Measurements from ENCODE around the gene GAB2. TPM values are rescaled to one million over a fixed set of nuclear protein-coding genes. Genes with fewer than 3 reads are reported as not detected.

GAB2 gene
- total RNA-seq, 4 donors from 2014 or later: 26.3 to 84.8 (median 26.6) TPM

DNA sequence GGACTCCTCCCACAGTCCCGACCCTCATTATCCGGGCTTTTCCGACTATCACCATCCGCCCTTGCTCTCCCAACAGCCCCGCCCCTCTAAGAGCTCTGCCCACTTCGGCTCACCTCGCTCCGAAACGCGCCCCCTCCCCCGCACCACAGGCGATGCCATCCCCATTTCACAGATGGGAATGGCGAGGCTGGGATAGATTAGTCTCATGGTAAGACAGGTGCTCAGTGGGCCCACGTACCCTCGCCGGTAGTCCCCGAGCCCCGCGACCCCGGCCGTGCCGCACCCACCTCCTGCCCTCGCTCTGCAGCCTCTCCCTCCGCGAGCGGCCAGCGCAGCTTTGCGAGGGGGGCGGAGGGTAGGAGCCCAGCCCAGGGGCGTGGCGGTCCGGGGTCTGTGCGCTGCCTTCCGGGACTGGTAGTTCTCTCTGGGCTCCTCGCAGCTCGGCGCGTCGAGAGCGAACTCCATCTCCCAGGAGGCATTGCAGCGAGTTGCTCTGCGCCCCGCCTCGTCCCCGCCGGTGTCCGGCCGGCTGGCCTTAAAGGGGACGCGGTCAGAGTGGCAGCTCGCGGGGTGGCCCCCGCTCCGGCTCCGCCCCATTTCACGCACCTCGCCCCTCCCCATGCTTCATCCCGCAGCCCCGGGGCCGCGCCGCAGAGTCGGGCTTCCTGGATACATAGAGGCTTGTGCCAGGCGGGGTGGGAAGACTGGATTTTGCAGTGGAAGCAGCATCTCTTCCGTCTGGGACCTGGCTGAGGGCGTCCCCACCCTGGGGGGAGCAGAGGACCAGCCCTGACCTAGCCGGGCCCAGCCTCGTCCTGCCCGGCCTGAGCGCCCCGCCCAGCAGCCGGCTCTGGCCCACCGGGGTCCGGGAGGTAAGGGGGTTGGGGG, 229.1 kb downstream of the GAB2 start, which contains the start of the genes KCTD21 and USP35:
KCTD21 (minus strand) TSS at position 341 of the 888 bp plus-strand sequence. CDS start 14,072 bp downstream, outside the sequence.
USP35 (plus strand) TSS at position 634 of the 888 bp plus-strand sequence. CDS start 7,327 bp downstream, outside the sequence.
- Histone ChIP-seq H3K4me1 (peaks cover 0 to 62% (median 20%) of the 10 kb centered on the region in 3 donors), H3K27me3 (no peaks in the 10 kb centered on the region)
- WGBS, 2 donors (ENCODE audit: low coverage in 1 of 2): 0% methylated on average over 2 to 4 of the region's 74 CpGs

DNA sequence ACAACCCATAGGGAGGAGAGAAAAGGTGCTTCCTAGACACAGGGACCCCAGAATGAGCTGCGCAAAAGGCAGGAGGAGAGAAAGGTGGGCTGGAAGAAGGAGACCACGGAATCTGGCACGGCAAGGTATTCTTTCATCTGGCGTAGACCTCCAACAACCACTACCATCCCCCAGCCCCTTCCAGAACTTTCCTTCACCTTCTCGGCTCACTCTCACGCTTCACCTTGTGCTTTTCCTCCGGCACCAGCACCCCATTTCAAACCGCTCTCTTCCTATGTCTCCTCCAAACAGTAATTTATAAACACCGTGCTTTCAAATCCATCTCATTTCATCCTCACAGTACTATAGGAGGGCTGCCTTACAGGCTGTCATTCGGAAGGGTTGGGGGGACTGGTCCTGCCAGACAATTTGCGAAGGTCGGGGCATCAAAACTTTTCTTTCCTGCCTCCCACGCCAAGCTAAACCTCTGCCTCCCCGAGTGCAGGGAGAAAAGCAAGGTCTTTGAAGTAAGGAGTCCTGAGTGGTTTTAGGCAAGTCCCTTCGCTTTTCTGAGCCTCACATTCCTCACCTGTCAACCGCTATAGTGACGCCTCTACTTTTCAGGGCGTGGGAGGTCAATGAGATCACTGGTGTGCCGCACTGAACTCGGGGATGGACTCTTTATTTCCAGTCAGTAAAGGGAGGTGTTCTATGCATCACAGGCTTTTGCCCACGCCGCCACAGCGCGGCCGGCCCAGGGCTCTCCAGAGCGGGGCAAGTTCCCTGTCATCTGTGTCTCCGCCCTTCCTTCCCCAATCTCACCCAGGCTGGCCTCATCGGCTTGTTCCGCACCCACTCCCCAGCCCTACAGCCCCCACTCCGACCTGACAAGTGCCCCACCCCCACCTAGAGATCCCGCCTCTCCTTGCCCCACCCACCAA, 230.0 kb downstream of the GAB2 start:
- Histone ChIP-seq H3K36me3 (no peaks in the 10 kb centered on the region), H3K27ac (peak overlapping the region; percentile 16 to 95 (median 90)), H3K4me3 (peak overlapping the region; percentile 70 to 83), H3K9me3 (no peaks in the 10 kb centered on the region), H3K4me1 (peaks cover 0 to 53% (median 17%) of the 10 kb centered on the region in 3 donors), H3K27me3 (no peaks in the 10 kb centered on the region)
- peak; percentile 29 for ATAC-seq
- 5 to 30% methylated on average over 10 to 16 of the region's 31 CpGs for WGBS, 2 donors (ENCODE audit: low coverage in 1 of 2)
- no peak for TF ChIP-seq EP300 (IDR thresholded peaks at IDR 0.05)
- TF ChIP-seq POLR2AphosphoS5 (IDR thresholded peaks at IDR 0.05): no peak
- TF ChIP-seq CTCF (IDR thresholded peaks at IDR 0.05): peak in 1 of 4 experiments; percentile 8
- TF ChIP-seq POLR2A (IDR thresholded peaks at IDR 0.05): no peak

More for the DNA sequence above, 229.1 kb downstream of the GAB2 start, which contains the start of the genes KCTD21 and USP35:
- H3K4me3 ChIP-seq: peak within 1 kb of the TSS; percentile 70 to 83
- peak within 1 kb of the TSS; percentile 16 to 95 (median 90) for H3K27ac ChIP-seq
- ATAC-seq: peak; percentile 97
- no peaks in the 10 kb centered on the region for H3K36me3 ChIP-seq
- H3K9me3 ChIP-seq: no peaks in the 10 kb centered on the region
- no peak for TF ChIP-seq CTCF (IDR thresholded peaks at IDR 0.05)
- TF ChIP-seq POLR2A (IDR thresholded peaks at IDR 0.05): peak; percentile 63 to 64
- no peak for TF ChIP-seq EP300 (IDR thresholded peaks at IDR 0.05)
- TF ChIP-seq POLR2AphosphoS5 (IDR thresholded peaks at IDR 0.05): peak; percentile 74

DNA sequence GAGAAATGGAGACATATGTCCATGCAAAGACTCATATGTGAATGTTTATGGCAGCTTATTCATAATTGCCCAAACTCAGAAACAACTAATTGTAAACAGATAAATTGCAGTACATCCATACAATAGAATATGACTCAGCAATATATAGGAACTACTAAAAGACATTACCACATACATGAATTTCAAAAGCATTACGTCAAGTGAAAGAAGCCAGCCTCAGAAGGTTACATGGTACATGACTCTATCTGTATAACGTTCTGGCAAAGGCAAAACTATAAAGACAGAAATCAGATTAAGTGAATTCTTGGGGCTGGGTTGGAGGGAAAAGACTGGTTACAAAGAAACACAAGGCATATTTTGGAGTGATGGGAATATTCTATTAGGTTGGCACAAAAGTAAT, 236.4 kb downstream of the GAB2 start:
- WGBS, 2 donors (ENCODE audit: low coverage in 1 of 2): 52 to 83% methylated on average over 2 of the region's 2 CpGs
- no peak overlapping the region for H3K4me3 ChIP-seq
- ATAC-seq: no peak
- no peak overlapping the region for H3K27ac ChIP-seq
- no peaks in the 10 kb centered on the region for H3K27me3 ChIP-seq
- no peaks in the 10 kb centered on the region for H3K9me3 ChIP-seq
- TF ChIP-seq POLR2AphosphoS5 (IDR thresholded peaks at IDR 0.05): no peak
- no peak for TF ChIP-seq CTCF (IDR thresholded peaks at IDR 0.05)
- TF ChIP-seq POLR2A (IDR thresholded peaks at IDR 0.05): no peak
- peaks cover 0 to 7% (median 0%) of the 10 kb centered on the region in 3 donors for H3K4me1 ChIP-seq
- H3K36me3 ChIP-seq: peaks cover 0 to 15% of the 10 kb centered on the region in 2 donors

GRCh38 chr11:78180751-78181150, 236.9 kb downstream of the GAB2 start:
- Histone ChIP-seq H3K4me1 (peaks cover 0 to 4% (median 0%) of the 10 kb centered on the region in 3 donors), H3K36me3 (peaks cover 0 to 17% of the 10 kb centered on the region in 2 donors), H3K4me3 (no peak overlapping the region), H3K27me3 (no peaks in the 10 kb centered on the region), H3K27ac (no peak overlapping the region), H3K9me3 (no peaks in the 10 kb centered on the region)
- ATAC-seq: no peak
- WGBS, 2 donors (ENCODE audit: low coverage in 1 of 2): 89 to 94% methylated on average over 2 to 4 of the region's 4 CpGs
- TF ChIP-seq CTCF (IDR thresholded peaks at IDR 0.05) (no peak), EP300 (IDR thresholded peaks at IDR 0.05) (no peak), POLR2A (IDR thresholded peaks at IDR 0.05) (no peak), POLR2AphosphoS5 (IDR thresholded peaks at IDR 0.05) (no peak)
